GM18519 (cell line): ENCODE results near the gene CLK4.
"Not testable (repeated sequence)": the region's sequence is repeated elsewhere in the genome, so short reads cannot be mapped to it uniquely, and the experiment has no call there.

Experiments
- ATAC-seq: cut with Tn5 transposase; IDR thresholded peaks from one replicate; pipeline ENCODE4 v1.9.1; 2021; ENCODE audit warnings: mild to moderate bottlenecking, moderate library complexity; ENCODE audit not compliant: unreplicated experiment, low FRiP score

The CLK4 gene

DNA sequence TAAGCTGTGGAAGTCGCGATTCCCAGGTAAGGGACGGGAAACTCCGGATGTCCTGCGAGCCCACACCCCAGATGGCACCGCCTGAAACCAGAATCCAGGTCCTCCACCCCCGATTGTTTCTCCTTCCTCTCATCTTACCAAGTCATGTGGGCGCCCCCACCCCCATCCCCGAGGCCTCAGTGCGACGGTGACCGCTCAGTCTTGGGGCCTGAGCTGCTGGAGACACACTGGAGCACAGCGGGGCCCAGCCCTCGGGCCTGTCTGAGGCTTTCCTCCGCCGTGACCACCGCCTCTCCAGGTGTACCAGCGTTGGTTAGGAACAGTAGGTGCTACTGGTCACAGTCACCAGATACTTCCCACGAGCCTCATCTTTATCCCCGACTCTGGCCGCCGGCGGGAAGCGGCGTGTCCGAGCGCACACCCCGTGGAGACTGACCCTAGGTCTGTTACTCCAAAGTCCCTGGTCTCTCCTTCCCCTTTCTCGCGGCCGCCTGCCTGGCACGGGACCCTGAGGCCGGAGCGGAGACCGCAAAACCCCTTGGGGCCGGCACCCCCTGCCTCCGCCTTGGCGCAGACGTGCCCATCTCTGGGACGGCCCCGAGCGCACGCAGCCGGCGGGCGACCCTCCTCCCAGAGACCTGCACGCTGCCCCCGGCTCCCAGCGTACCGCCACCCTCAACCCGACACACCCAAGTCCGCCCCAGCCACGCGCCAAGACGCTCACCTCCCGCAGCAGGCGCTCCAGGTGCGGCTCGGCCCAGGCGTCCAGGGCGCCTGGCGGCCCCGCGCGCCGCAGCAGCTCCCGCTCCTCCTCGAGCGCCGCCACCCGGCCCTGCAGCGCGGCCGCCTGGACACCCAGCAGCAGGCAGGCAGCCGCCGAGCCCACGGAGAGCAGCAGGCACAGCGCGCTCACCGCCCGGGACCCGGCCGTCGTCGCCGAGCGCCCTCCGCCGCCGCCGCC lies 37.4 kb downstream of the CLK4 start:
- ATAC-seq = no peak

DNA sequence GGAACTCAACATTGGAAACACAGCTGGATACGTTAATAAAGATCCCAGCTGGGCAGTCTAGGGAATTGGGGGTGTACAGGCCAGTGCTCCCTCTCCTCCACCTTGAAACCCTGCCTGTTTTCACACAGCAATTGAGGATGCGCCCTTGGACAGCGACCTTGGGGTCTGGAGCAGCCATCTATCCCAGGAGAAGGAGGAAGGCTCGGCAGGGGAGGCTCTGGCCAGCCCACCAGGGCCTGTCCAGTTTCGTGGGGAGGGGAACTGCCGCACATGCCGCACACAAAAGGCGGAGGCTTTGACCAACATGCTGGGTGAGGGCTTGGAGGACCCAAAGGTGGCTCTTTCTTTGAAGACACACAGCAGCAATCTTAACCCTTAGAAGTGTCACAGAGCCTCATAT lies 38.1 kb downstream of the CLK4 start:
- no peak for ATAC-seq

DNA sequence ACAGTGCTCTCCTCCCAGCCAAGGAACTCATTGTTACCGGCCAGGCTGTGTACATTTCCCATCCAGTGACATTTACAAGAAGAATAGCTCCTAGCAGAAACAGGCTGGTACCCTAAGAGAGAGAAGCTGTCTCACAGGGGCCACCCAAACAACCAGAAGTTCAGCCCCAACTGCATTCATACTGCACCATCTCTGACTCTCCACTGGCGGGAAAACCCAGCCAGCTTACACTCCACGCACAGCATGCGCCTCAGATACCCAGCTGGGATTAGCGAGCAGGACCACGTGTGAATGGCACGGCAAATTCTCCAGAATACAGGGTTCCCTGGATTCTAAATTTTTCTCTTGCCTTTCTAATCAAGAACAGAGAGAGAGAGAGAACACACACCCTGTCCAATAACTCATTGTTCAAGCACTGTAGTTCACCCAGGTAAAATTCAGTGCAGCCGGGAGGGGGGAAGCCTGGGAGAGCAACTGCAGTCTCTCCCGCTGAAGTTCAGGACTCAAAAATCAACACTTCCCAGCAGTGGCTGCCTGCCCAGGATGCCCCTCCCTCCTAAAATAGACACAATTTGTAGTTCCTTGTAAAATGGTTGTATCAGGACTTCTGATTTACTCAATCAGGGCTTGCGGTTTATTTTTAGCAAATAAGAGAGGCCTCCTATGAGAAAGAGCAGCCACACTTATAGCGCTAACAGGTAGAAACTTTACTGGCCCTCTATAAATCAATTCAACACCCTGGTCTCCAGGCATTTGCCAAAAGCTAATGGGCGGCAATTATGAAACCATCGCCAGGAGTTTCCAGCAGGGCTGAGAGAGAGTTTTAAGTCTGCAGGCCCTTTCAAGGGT lies 38.9 kb downstream of the CLK4 start:
- no peak for ATAC-seq

DNA sequence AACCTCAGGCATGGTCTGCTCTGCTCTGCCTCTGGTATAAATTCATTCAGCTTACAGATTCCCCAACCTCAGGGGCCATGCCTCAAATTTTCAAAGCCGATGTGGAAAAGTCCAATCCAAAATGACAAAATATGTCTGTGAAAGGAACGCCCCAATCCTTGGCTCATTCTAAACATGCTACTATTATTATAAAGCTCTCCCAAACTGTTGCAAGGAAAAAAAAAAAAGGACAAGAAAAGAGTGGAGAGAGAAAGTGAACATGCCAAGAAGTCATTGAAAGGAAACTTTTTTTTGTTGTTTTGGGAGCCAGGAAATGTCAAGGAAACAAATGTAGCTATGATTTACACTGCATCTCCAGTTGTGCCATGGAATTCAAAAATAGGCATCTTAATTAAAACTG lies 40.5 kb downstream of the CLK4 start:
- no peak for ATAC-seq

DNA sequence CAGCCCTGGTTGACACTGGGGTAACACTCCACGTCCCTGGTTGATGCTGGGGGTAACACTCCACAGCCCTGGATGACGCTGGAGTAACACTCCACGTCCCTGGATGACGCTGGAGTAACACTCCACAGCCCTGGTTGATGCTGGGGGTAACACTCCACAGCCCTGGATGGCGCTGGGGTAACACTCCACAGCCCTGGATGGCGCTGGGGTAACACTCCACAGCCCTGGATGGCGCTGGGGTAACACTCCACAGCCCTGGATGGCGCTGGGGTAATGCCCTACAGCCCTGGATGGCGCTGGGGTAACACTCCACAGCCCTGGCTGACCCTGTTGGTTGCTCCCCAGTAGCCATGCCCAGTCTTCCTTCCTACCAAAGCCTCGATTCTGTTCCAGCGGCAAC lies 41.4 kb downstream of the CLK4 start:
- not testable (repeated sequence) for ATAC-seq

DNA sequence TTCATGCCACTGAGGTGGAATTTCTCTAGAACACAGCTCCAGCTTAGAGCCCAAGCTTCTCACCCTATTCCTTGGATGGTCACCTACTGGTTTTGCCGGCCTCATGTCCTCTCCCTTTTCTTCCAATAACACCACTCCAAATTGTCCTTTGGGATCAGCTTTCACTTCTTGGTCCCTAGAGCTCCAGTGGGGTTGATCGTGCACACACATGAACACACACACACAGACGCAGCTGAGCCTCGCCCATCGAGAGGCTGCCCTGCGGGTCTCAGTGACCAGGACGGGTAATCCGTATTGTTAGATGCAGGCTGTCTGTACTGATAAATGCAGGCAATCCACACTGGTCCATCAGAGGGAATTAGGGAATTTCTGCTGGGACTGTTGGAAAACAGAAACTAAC lies 43.6 kb downstream of the CLK4 start:
- ATAC-seq = no peak

- ATAC-seq = no peak
Measured at GRCh38 chr5:178582291-178582690, 44.6 kb downstream of the CLK4 start.

- no peak for ATAC-seq
Measured at GRCh38 chr5:178581621-178582020, 45.2 kb downstream of the CLK4 start.

DNA sequence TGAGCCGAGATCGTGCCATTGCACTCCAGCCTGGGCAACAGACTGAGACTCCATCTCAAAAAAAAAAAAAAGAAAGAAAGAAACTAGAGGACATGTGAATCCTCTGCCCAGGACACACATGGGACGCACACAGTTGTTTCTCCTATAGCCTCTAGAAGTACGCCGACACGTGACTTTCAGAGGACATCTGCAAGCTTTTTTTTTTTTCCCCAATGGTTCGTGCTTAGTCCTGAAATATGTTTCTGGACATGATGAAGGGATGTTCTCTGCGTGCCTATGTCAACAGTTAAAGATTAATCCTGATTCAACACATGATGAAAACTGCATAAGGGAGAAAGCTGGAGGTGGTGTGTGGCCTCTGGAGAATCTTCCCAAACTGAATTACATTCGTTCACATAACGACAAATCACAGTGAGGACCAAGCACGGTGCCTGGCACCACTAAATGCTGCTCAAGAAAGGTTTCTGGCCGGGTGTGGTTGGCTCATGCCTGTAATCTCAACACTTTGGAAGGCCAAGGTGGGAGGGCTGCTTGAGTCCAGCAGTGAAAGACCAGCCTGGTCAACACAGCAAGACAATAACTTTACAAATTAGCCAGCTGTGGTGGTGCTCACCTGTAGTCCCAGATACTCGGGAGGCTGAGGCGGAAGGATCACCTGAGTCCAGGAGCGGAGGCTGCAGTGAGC lies 46.4 kb downstream of the CLK4 start:
- ATAC-seq = no peak

- no peak for ATAC-seq
Measured at GRCh38 chr5:178577944-178578343, 48.9 kb downstream of the CLK4 start.

GRCh38 chr5:178577376-178577839 lies 49.4 kb downstream of the CLK4 start:
- ATAC-seq = no peak

DNA sequence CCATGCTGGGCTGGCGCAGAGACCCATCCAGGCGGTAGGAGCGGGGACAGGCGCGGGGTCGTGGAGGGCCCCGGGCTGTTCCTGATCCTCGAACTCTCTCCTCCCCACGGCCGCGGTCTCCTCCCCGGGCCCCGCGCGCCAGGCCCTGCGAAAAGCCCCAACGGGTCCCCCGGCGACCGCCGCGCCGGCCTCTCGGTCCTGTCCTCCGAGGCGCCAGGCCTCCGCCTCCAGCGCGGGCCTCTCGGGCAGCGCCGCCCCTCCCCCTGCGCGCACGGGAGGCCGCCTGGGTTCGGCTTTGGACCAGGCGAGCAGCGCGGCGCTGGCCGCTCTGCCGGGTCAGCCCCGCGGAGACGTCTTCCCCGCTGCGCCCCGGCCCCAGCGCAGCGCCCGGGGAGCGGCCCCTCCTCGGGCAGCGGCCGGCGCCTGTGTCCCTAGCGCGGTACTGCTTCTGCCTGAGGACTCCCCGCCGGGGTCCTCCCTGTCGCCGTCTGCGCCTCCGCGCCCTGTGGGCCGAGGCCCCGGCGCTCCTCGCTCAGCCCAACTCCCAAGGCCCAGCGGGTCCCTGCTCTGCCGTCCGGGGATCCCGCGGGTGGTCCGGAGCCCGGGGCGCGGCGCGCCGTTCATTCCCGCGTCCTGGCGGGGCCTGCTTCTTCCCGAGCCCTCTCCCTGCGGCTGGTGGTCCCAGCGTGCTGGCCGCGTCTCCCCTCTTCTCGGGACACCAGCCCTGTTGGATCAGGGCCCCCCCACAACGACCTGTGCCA lies 50.1 kb downstream of the CLK4 start:
- ATAC-seq = no peak

DNA sequence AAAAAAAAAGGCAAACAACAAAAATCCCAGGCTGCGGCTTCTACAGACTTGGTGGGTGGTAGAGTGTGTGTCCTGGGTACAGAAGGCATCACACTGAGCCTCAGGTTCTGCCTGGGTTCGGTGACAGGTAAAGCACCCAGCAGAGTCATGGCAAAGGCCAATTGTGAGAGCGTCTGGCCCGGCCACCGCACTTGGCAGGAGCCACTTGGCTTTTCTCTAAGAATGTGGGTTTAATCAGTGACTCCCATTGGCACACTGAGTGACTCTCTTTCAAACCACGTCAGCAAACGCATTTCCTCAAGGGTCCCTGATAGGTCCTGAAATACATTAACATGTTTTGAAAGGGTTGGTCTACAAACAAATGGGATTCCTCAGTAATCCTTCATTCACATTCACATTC lies 53.6 kb downstream of the CLK4 start:
- ATAC-seq = no peak

DNA sequence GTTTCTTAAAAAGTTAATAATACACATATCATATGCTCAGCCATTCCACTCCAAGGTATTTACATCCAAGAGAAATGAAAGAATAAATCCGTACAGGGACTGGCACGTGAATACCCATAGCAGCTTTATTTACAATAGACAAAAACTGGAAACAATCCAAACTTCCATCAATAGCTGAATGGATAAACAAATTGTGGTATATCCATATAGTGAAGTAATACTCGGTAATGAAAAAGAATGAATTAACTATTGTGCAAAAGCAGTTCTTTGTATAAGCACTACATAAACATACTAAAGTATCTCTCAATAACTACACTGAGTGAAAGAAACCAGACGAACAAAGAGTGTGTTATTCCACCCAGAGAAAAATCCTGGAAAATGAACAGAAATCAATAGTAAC lies 54.2 kb downstream of the CLK4 start:
- no peak for ATAC-seq

DNA sequence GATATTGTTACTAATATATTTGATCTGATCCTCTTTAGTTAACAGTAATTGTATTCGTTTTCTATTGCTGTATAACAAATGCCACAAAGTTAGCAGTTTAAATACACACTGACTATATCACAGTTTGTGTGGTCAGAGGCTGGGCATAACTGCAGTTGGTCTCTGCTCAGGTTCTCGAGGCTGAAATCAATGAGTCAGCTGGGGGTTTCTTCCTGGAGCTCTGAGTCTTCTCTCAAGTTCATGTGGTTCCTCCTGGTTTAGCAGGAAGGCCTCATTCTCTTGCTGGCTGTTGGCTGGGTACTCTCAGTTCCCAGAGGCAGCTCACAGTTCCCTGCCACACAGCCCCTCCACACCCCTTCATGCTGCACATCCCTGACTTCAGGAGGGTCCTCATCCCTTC lies 57.4 kb downstream of the CLK4 start:
- ATAC-seq = no peak

- no peak for ATAC-seq
Measured at GRCh38 chr5:178564811-178565550, 61.9 kb downstream of the CLK4 start.

DNA sequence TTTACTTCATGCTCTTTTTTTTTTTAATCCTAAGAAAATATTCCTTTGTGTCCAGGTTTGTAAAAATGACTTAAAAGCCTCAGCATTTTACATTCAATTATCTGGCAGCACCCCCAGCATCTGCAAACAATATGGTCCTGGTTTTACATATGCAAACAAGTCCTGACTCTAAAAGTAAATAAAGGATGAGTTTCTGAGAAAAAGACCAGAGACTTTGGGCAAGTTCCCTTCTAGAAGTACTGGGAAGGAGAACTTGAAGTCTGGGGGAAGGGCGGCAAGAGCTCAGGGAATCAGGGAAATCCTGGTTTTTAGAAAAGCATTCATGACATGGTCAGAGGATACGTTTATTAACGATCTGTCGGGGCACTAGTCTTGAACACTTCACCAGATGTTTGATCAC lies 62.5 kb downstream of the CLK4 start:
- no peak for ATAC-seq

DNA sequence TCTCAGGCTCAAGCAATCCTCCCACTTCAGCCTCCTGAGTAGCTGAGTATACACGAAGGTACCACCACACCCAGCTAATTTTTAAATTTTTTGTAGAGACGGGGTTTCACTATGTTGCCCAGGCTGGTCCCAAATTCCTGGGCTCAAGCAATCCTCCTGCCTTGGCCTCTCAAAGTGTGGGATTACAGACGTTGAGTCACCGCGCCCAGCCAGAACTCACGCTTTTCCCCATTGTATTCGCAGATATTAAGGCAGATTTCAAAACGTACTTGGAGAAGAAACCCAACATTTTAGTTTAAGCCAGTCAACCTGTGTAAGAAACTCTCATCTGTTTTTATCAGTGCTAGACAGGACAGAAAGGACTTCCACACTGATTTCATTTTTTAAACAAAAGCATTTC lies 63.2 kb downstream of the CLK4 start:
- ATAC-seq = no peak

GRCh38 chr5:178561746-178562264 lies 65.0 kb downstream of the CLK4 start:
- ATAC-seq = no peak
